Nephron (organoid): ENCODE results near the gene TRIM8.

Experiments used
- H3K27ac Mint-ChIP-seq, 3 experiments: 2 replicates each; pipeline ENCODE4 v1.8.0; 2020; ENCODE audit warnings: mixed read lengths in 3 of 3, mild to moderate bottlenecking in 2 of 3, moderate library complexity in 1 of 3
- H3K27me3 Mint-ChIP-seq: 2 replicates; pipeline ENCODE4 v1.8.0; 2021; ENCODE audit warnings: low read depth, mild to moderate bottlenecking, moderate library complexity, mixed read lengths
- H3K36me3 Mint-ChIP-seq: 2 replicates; pipeline ENCODE4 v1.8.0; 2020; ENCODE audit warnings: low read depth, mixed read lengths
- H3K4me1 Mint-ChIP-seq: 2 replicates; pipeline ENCODE4 v1.8.0; 2020; ENCODE audit warnings: mixed read lengths
- H3K4me3 Mint-ChIP-seq, 3 experiments: 2 replicates each; pipeline ENCODE4 v1.8.0; 2020; ENCODE audit warnings: mild to moderate bottlenecking in 3 of 3, mixed read lengths in 3 of 3, moderate library complexity in 2 of 3
- H3K9me3 Mint-ChIP-seq: 2 replicates; pipeline ENCODE4 v1.8.0; 2020; ENCODE audit warnings: mixed read lengths
- CTCF ChIP-seq, 3 experiments: fragments of 200-600 bp; sonication (generic); IDR thresholded peaks; one replicate each; pipeline ENCODE4 v1.5.0; 2021; ENCODE audit warnings: antibody characterized with exemption in 3 of 3; ENCODE audit not compliant: unreplicated experiment in 3 of 3

Gene TRIM8

DNA sequence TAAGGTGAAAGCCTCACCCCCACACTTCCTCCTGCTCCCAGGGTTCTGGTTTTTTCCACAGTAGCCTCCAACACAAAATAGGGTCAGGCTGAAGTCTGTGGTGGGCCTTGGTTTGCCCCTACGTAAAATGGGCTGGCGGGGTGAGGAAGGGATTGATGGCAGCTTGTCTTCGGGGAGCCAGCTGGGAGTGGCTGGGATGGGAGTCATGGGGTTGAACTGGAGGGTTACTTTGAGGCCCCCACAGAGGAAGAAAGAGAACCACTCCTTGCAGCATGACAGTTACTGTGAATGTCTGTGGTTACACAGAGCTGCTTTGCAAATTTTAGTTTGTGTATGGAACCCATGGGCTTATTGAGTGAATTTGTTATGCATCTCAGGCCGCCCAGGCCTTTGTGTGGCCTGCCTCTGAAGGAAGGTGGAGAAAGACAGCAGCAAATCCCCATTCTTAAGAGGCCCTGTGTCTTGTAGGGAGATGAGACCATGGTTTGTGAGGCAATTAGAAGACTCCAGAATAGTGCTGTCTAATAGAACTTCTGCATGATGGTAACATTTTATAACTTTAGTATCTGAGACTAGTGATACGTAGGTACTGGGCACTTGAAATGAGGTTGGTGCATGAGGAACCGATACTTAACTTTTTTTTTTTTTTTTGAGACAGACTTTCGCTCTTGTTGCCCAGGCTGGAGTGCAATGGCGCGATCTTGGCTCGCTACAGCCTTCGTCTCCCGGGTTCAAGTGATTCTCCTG lies 8.1 kb downstream of the TRIM8 start:
- H3K27me3 Mint-ChIP-seq, result no peaks in the 10 kb centered on the region
- H3K36me3 Mint-ChIP-seq, result peaks cover 35% of the 10 kb centered on the region
- no peak for TF ChIP-seq CTCF (IDR thresholded peaks at IDR 0.05; ENCODE audit: unreplicated experiment in 3 of 3)
- no peaks in the 10 kb centered on the region for H3K9me3 Mint-ChIP-seq
- H3K4me1 Mint-ChIP-seq, result peaks cover 52% of the 10 kb centered on the region
- peak overlapping the region in 2 of 3 experiments; percentile 17 to 43 for H3K27ac Mint-ChIP-seq
- H3K4me3 Mint-ChIP-seq, result peak overlapping the region in 1 of 3 experiments; percentile 23

GRCh38 chr10:102653060-102653459 lies 8.8 kb downstream of the TRIM8 start:
- no peaks in the 10 kb centered on the region for H3K9me3 Mint-ChIP-seq
- peak overlapping the region; percentile 26 to 46 (median 30) for H3K27ac Mint-ChIP-seq
- H3K27me3 Mint-ChIP-seq, result no peaks in the 10 kb centered on the region
- peak overlapping the region in 1 of 3 experiments; percentile 11 for H3K4me3 Mint-ChIP-seq
- peaks cover 51% of the 10 kb centered on the region for H3K4me1 Mint-ChIP-seq
- TF ChIP-seq CTCF (IDR thresholded peaks at IDR 0.05; ENCODE audit: unreplicated experiment in 3 of 3), result no peak
- H3K36me3 Mint-ChIP-seq, result peaks cover 41% of the 10 kb centered on the region

- no peak for TF ChIP-seq CTCF (IDR thresholded peaks at IDR 0.05; ENCODE audit: unreplicated experiment in 3 of 3)
- H3K27me3 Mint-ChIP-seq, result no peaks in the 10 kb centered on the region
- no peaks in the 10 kb centered on the region for H3K9me3 Mint-ChIP-seq
- peaks cover 36% of the 10 kb centered on the region for H3K4me1 Mint-ChIP-seq
- H3K27ac Mint-ChIP-seq, result no peak overlapping the region
- peaks cover 41% of the 10 kb centered on the region for H3K36me3 Mint-ChIP-seq
- H3K4me3 Mint-ChIP-seq, result no peak overlapping the region
Observed at GRCh38 chr10:102654566-102654965, 10.3 kb downstream of the TRIM8 start.

DNA sequence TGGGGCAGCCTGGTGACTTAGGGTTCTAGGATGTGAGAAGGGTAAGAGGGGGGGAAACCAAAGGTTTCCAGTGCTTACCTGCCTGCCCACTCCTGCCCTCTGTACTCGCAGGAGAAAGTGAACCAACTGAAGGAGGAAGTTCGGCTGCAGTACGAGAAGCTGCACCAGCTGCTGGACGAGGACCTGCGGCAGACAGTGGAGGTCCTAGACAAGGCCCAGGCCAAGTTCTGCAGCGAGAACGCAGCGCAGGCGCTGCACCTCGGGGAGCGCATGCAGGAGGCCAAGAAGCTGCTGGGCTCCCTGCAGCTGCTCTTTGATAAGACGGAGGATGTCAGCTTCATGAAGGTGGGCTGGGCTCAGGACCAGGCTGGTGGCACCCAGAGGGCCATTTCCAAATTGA lies 10.7 kb downstream of the TRIM8 start:
- H3K4me3 Mint-ChIP-seq, result no peak overlapping the region
- H3K36me3 Mint-ChIP-seq, result peaks cover 41% of the 10 kb centered on the region
- no peak for TF ChIP-seq CTCF (IDR thresholded peaks at IDR 0.05; ENCODE audit: unreplicated experiment in 3 of 3)
- no peaks in the 10 kb centered on the region for H3K9me3 Mint-ChIP-seq
- H3K4me1 Mint-ChIP-seq, result peaks cover 34% of the 10 kb centered on the region
- no peak overlapping the region for H3K27ac Mint-ChIP-seq
- H3K27me3 Mint-ChIP-seq, result no peaks in the 10 kb centered on the region

DNA sequence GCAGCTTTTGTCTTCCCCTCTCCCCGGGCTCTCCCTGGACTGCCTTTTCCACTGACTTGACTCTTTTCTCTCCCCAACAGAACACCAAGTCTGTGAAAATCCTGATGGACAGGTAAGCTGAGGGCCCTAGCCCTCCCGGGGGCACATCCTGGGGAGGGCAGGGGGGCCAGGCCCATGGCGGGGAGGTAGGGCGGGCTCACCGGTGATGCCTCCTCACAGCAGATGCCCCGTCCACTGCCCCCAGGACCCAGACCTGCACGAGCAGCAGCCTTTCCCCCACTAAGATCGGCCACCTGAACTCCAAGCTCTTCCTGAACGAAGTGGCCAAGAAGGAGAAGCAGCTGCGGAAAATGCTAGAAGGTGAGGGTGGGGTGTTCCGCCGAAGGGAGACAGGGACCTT lies 11.7 kb downstream of the TRIM8 start:
- no peak for TF ChIP-seq CTCF (IDR thresholded peaks at IDR 0.05; ENCODE audit: unreplicated experiment in 3 of 3)
- Mint-ChIP-seq H3K27ac (no peak overlapping the region), H3K27me3 (no peaks in the 10 kb centered on the region), H3K36me3 (peaks cover 41% of the 10 kb centered on the region), H3K4me1 (peaks cover 29% of the 10 kb centered on the region), H3K9me3 (no peaks in the 10 kb centered on the region), H3K4me3 (no peak overlapping the region)

DNA sequence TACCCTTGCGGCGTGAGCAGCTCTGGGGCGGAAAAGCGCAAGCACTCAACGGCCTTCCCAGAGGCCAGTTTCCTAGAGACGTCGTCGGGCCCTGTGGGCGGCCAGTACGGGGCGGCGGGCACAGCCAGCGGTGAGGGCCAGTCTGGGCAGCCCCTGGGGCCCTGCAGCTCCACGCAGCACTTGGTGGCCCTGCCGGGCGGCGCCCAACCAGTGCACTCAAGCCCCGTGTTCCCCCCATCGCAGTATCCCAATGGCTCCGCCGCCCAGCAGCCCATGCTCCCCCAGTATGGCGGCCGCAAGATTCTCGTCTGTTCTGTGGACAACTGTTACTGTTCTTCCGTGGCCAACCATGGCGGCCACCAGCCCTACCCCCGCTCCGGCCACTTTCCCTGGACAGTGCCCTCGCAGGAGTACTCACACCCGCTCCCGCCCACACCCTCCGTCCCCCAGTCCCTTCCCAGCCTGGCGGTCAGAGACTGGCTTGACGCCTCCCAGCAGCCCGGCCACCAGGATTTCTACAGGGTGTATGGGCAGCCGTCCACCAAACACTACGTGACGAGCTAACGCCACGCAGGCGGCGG lies 12.6 kb downstream of the TRIM8 start:
- peaks cover 41% of the 10 kb centered on the region for H3K36me3 Mint-ChIP-seq
- no peaks in the 10 kb centered on the region for H3K27me3 Mint-ChIP-seq
- peak overlapping the region; percentile 40 to 73 (median 57) for H3K27ac Mint-ChIP-seq
- H3K4me3 Mint-ChIP-seq, result no peak overlapping the region
- peaks cover 33% of the 10 kb centered on the region for H3K4me1 Mint-ChIP-seq
- no peaks in the 10 kb centered on the region for H3K9me3 Mint-ChIP-seq
- no peak for TF ChIP-seq CTCF (IDR thresholded peaks at IDR 0.05; ENCODE audit: unreplicated experiment in 3 of 3)
